PC-9 (cell line): ENCODE results near the gene FBXL14.

Experiments
- CTCF ChIP-seq: fragments of 200-600 bp; sonication (generic); conservative IDR thresholded peaks from 2 replicates; pipeline ENCODE4 v1.6.1; 2017; ENCODE audit warnings: mixed run types, antibody characterized with exemption, mild to moderate bottlenecking, moderate library complexity
- EZH2 ChIP-seq: fragments of 200-600 bp; sonication (generic); IDR thresholded peaks from 2 replicates; pipeline ENCODE4 v1.8.0; 2017; ENCODE audit warnings: antibody characterized with exemption, low read depth

- TF ChIP-seq CTCF (no peak), EZH2 (no peak)
Observed at GRCh38 chr12:1582709-1583050, 11.7 kb downstream of the FBXL14 start.
